Stimulated activated naive CD8-positive, alpha-beta T cell treated with anti-CD3 and anti-CD28 coated beads, Interleukin-15, Interleukin-2, amounts not matched to agents 100 ng/mL and 50 ng/mL, for 24 hours (primary cell): ENCODE results near the gene ITGB6.

ENCODE experiments used
- H3K27ac Mint-ChIP-seq: one replicate; pipeline ENCODE4 v1.8.0; 2021; ENCODE audit warnings: mild to moderate bottlenecking, mixed read lengths
- H3K27me3 Mint-ChIP-seq: one replicate; pipeline ENCODE4 v1.8.0; 2021; ENCODE audit warnings: mixed read lengths
- H3K36me3 Mint-ChIP-seq: one replicate; pipeline ENCODE4 v1.8.0; 2021; ENCODE audit warnings: low read depth, mixed read lengths
- H3K4me1 Mint-ChIP-seq: one replicate; pipeline ENCODE4 v1.8.0; 2021; ENCODE audit warnings: low read depth, mixed read lengths
- H3K4me3 Mint-ChIP-seq: one replicate; pipeline ENCODE4 v1.8.0; 2021; ENCODE audit warnings: mild to moderate bottlenecking, mixed read lengths
- H3K9me3 Mint-ChIP-seq: one replicate; pipeline ENCODE4 v1.8.0; 2021; ENCODE audit warnings: mixed read lengths

Gene ITGB6

GRCh38 chr2:160114020-160114419, 86.1 kb downstream of the ITGB6 start:
- H3K27me3 Mint-ChIP-seq, result peaks cover 8% of the 10 kb centered on the region
- H3K27ac Mint-ChIP-seq, result no peak overlapping the region
- no peaks in the 10 kb centered on the region for H3K36me3 Mint-ChIP-seq
- H3K9me3 Mint-ChIP-seq, result no peaks in the 10 kb centered on the region
- no peaks in the 10 kb centered on the region for H3K4me1 Mint-ChIP-seq
- H3K4me3 Mint-ChIP-seq, result no peak overlapping the region

DNA sequence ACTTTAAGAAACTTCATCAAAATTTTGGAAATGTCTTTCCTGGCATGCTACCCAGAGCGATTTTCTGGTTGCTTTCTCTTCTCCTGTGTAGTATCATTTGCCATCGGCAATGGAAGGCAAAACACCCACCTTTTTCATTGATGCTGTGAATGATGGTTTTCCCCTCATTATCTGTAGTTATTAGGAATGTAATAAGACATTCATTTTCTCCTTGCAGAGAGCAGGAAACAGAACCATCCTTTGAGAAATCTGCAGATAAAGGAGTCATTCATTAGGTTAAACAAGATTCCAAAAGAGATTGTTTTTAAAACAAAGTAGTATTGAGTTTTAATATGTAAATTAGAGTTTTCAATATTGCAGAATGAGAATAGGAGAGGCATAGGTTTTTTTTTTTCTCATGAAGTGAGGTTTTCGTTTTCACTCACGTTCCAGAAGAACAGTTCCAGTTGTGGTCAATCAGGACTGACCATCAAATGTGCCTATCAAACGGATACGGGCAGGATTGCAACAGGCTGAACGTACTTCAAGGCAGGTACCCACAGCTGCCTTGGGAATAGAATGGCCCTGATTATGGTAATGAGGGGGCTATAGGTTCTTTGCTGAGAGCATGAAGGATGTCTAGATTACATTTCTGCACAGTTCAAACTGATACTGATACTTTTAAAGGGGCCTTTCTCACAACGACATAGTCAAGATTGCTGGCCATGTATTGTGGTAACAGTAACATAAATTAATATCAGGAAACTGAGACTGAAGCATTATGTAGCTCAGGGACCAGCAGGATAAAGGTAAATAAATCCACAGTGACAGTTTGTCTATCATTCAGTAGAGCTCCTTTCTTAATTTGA, 87.9 kb downstream of the ITGB6 start:
- no peaks in the 10 kb centered on the region for H3K4me1 Mint-ChIP-seq

DNA sequence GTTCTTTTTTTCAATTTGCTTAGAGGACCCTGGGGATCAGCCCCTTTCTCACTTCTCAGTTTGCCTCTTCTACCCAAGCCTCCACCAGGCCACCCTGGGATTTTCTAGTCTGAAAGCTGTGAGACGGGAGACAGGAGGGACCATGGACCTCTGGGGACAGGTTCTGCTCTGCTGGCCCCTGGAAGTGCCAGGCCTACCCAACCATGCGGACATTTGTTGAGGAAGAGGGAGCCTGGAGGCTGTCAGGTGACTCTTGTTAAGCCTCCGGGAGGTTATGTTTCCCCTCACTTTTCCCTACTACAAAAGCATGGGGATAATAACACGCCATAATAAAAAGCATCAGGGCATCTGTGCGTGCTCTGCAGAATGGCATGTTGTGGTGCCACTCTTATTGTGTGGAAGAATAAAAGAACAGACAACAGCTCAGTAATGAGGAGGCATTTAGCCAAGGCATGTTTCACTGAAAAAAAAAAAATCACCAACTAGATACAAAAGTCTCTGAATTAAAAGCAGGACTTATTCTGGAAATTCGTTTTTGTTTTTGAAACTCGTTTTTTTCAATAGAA, 89.3 kb downstream of the ITGB6 start:
- Mint-ChIP-seq H3K4me1 (no peaks in the 10 kb centered on the region), H3K4me3 (no peak overlapping the region), H3K9me3 (no peaks in the 10 kb centered on the region), H3K27ac (no peak overlapping the region), H3K27me3 (peaks cover 12% of the 10 kb centered on the region), H3K36me3 (no peaks in the 10 kb centered on the region)

More for the DNA sequence above, 87.9 kb downstream of the ITGB6 start:
- Mint-ChIP-seq H3K36me3 (no peaks in the 10 kb centered on the region), H3K9me3 (no peaks in the 10 kb centered on the region), H3K4me3 (no peak overlapping the region), H3K27ac (no peak overlapping the region), H3K27me3 (peaks cover 11% of the 10 kb centered on the region)

DNA sequence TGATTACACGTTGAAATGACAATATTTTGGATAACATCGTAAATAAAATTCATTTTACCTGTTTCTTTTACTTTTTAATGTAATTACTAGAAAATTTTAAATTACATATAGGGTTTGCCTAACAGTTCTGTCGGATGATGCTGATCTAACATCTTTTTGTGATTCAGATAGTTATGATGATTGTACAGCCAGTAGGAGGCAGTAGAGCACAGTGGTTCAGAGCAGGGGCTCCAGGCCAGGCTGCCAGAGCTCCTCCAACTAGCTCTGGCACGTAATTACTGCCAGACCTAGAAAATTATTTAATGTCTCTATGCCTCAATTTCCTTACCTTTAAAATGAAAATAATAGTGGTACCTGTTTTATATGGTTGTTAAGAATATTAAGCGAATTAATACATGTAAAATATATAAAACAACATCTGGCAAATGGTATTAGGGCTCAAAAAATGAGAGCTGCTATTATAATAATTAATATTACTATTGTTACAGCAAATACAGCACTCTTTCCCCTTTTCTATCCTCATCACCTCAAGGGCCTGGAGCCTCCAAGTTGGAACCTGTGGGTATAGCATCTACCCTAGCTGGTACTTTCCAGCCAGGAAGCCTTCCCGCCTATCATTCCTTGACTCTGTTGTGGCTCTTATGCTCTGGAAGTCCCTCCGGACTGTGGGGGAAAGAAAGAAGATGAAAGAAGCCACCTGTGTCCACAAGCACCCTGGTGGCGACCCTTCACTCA, 90.0 kb downstream of the ITGB6 start:
- no peaks in the 10 kb centered on the region for H3K9me3 Mint-ChIP-seq
- no peaks in the 10 kb centered on the region for H3K36me3 Mint-ChIP-seq
- H3K4me3 Mint-ChIP-seq, result no peak overlapping the region
- no peaks in the 10 kb centered on the region for H3K4me1 Mint-ChIP-seq
- peaks cover 16% of the 10 kb centered on the region for H3K27me3 Mint-ChIP-seq
- no peak overlapping the region for H3K27ac Mint-ChIP-seq

GRCh38 chr2:160109243-160109642, 90.8 kb downstream of the ITGB6 start:
- H3K27me3 Mint-ChIP-seq, result peaks cover 19% of the 10 kb centered on the region
- no peak overlapping the region for H3K4me3 Mint-ChIP-seq
- H3K27ac Mint-ChIP-seq, result no peak overlapping the region
- H3K9me3 Mint-ChIP-seq, result no peaks in the 10 kb centered on the region
- H3K4me1 Mint-ChIP-seq, result no peaks in the 10 kb centered on the region
- no peaks in the 10 kb centered on the region for H3K36me3 Mint-ChIP-seq

DNA sequence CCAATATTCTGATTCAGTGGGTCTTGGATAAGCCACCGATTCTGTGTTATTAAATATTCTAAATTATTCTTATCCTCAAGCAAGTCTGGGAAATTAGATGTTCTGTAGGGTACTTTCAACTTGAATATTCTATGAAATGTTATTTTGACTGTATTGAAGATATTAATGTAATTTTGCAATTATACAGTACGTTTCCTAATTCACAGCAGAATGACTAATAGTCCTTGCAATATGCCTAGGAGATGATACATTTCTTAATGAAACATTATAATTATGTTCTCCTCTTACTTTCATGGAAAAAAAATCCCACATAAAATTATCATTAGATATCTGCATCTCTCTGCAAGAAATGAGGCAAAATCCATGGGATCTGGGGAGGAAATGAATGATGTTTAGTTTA, 91.4 kb downstream of the ITGB6 start:
- Mint-ChIP-seq H3K36me3 (no peaks in the 10 kb centered on the region), H3K27me3 (peaks cover 14% of the 10 kb centered on the region), H3K4me3 (no peak overlapping the region), H3K27ac (no peak overlapping the region), H3K4me1 (no peaks in the 10 kb centered on the region), H3K9me3 (no peaks in the 10 kb centered on the region)

DNA sequence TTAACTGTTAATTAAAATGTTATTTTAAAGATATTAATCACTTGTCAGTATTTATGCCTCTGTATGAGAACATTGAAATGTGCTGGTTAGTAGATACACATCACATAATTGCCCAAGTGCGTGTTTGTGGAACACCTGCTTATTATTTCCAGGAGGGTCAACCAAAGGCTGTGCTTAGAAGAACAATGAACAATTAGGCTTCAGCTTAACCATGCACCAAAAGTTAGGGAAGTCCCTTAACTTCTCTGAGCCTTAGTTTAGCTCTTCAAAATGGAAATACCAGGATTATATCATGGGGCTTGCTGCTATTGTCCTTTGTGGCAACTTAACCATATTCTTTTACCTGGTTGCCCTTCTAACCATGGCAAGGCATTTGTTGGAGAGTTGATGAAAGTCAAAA, 94.7 kb downstream of the ITGB6 start:
- peaks cover 23% of the 10 kb centered on the region for H3K27me3 Mint-ChIP-seq
- no peak overlapping the region for H3K4me3 Mint-ChIP-seq
- H3K4me1 Mint-ChIP-seq, result no peaks in the 10 kb centered on the region
- H3K36me3 Mint-ChIP-seq, result no peaks in the 10 kb centered on the region
- H3K27ac Mint-ChIP-seq, result no peak overlapping the region
- H3K9me3 Mint-ChIP-seq, result no peaks in the 10 kb centered on the region

- peaks cover 20% of the 10 kb centered on the region for H3K27me3 Mint-ChIP-seq
- H3K36me3 Mint-ChIP-seq, result no peaks in the 10 kb centered on the region
- H3K4me3 Mint-ChIP-seq, result no peak overlapping the region
- H3K27ac Mint-ChIP-seq, result no peak overlapping the region
- H3K9me3 Mint-ChIP-seq, result no peaks in the 10 kb centered on the region
- no peaks in the 10 kb centered on the region for H3K4me1 Mint-ChIP-seq
Measured at GRCh38 chr2:160104115-160104514, 96.0 kb downstream of the ITGB6 start.

GRCh38 chr2:160097326-160097725, 102.7 kb downstream of the ITGB6 start:
- no peak overlapping the region for H3K27ac Mint-ChIP-seq
- H3K27me3 Mint-ChIP-seq, result peaks cover 19% of the 10 kb centered on the region
- peaks cover 10% of the 10 kb centered on the region for H3K9me3 Mint-ChIP-seq
- no peaks in the 10 kb centered on the region for H3K36me3 Mint-ChIP-seq
- H3K4me3 Mint-ChIP-seq, result no peak overlapping the region
- H3K4me1 Mint-ChIP-seq, result peaks cover 7% of the 10 kb centered on the region

DNA sequence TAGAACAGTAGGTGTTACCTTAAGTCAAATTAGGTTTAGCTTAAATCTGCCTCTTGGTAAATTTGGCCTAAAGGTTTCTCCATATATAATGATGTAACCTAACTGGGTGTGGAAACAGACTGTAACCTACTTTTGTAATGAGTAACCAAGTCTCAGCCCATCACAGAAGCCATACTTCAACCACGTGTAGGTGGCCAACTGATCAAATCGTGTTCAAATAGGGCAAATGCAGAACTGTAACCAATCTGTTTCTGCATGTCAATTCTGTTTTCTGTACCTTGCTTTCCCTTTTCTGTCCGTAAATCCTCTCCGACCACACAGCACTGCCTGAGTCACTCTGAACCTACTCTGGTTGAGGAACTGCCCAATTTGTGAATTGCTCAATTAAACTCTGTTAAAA, 103.7 kb downstream of the ITGB6 start:
- no peaks in the 10 kb centered on the region for H3K36me3 Mint-ChIP-seq
- H3K27ac Mint-ChIP-seq, result no peak overlapping the region
- peaks cover 13% of the 10 kb centered on the region for H3K27me3 Mint-ChIP-seq
- H3K4me1 Mint-ChIP-seq, result peaks cover 7% of the 10 kb centered on the region
- peaks cover 14% of the 10 kb centered on the region for H3K9me3 Mint-ChIP-seq
- no peak overlapping the region for H3K4me3 Mint-ChIP-seq

DNA sequence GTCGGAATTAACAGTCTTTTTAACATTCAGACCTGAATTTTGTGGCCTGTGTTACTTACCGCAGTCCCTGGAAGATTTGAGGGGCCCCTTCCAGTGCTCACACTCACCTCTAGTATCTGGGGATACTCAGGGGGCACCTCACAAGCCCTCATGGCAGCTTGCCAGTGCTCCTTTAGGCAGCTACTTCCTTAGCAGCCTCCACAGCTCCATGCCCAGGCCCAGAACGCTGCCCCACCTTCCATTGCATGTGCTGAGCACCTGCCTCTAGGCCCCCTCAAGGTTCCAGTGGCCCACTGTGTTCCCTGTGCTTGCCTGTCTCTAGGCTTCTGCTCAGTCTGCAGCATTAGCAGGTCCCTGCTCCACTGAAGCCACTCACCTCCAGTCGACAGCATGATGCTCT, 107.6 kb downstream of the ITGB6 start:
- Mint-ChIP-seq H3K27me3 (peaks cover 11% of the 10 kb centered on the region), H3K27ac (no peak overlapping the region), H3K4me3 (no peak overlapping the region), H3K4me1 (peaks cover 7% of the 10 kb centered on the region), H3K36me3 (no peaks in the 10 kb centered on the region), H3K9me3 (peaks cover 28% of the 10 kb centered on the region)

DNA sequence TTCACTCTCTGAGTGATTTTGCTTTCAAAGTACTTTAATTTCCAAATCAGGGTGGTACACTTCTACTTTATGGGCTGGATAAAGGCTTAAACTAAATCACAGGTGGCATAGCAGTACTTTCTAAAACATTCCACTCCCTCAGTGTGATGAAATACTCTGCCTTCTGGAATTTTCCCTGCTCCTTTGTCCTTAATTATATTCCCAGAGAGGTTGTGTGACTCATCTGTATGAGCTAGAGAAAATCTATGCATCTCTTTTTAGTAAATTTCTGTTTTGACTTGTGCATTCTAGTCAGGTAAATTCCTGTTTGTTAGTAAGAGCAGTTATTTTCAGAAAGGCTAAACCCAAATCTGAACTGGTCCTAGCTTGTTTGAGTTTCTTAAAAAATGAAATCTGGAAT, 108.7 kb downstream of the ITGB6 start:
- Mint-ChIP-seq H3K9me3 (peaks cover 33% of the 10 kb centered on the region), H3K36me3 (no peaks in the 10 kb centered on the region), H3K27ac (no peak overlapping the region), H3K4me1 (peaks cover 3% of the 10 kb centered on the region), H3K4me3 (no peak overlapping the region), H3K27me3 (peaks cover 11% of the 10 kb centered on the region)

DNA sequence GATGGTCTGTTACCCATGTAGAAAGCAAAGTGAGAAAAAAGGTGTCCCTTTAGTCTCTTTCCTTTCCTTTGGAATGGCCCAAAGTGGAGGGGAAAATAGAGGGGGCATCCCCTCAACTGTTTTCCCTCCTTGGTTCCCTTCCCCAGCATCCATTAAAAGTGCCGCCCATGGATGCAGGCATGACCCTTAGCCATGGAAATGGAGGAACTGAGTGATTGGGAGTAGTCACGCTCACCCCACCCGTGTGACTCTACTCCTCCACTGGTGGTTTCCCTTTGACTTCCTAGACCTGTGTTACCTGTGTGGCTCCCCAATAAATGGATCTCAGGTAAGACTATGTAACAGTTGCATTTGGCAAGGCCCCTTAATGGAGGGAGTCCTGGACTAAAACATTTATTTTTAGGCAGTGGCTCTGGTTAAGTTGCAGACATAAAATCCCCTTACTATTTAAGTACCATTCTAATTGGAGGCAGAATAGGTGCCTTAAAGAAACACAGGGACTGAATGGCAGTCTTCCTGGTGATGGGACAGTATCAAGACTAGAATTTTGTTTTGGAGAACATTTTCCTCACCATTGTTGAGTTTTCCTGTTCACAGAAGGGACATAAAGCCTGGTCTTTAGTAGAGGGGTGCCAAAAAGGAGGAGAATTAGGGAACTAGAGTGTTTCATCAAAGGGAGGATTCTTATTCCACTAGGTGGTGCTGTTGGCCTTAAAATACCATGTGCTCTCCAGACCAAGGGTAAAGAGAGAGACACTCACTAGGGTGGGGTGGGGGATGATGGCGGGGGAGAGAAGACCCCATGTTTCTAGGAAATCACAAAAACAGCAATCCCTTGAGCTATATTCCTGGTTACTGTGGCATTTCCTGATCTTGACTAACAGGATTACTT, 112.0 kb downstream of the ITGB6 start:
- no peaks in the 10 kb centered on the region for H3K36me3 Mint-ChIP-seq
- no peaks in the 10 kb centered on the region for H3K4me1 Mint-ChIP-seq
- peaks cover 34% of the 10 kb centered on the region for H3K9me3 Mint-ChIP-seq
- no peak overlapping the region for H3K27ac Mint-ChIP-seq
- no peak overlapping the region for H3K4me3 Mint-ChIP-seq
- H3K27me3 Mint-ChIP-seq, result peaks cover 3% of the 10 kb centered on the region

GRCh38 chr2:160085662-160086061, 114.4 kb downstream of the ITGB6 start:
- Mint-ChIP-seq H3K27ac (no peak overlapping the region), H3K36me3 (no peaks in the 10 kb centered on the region), H3K9me3 (peaks cover 22% of the 10 kb centered on the region), H3K27me3 (peaks cover 8% of the 10 kb centered on the region), H3K4me3 (no peak overlapping the region), H3K4me1 (no peaks in the 10 kb centered on the region)
